ENCODE measurements around the gene BCL2. TPM values are rescaled to one million over a fixed set of nuclear protein-coding genes. Genes with fewer than 3 reads are reported as not detected.

BCL2 gene
- total and polyA plus RNA-seq, 4 donors, result 2.6 to 25.4 (median 14.0) TPM

DNA sequence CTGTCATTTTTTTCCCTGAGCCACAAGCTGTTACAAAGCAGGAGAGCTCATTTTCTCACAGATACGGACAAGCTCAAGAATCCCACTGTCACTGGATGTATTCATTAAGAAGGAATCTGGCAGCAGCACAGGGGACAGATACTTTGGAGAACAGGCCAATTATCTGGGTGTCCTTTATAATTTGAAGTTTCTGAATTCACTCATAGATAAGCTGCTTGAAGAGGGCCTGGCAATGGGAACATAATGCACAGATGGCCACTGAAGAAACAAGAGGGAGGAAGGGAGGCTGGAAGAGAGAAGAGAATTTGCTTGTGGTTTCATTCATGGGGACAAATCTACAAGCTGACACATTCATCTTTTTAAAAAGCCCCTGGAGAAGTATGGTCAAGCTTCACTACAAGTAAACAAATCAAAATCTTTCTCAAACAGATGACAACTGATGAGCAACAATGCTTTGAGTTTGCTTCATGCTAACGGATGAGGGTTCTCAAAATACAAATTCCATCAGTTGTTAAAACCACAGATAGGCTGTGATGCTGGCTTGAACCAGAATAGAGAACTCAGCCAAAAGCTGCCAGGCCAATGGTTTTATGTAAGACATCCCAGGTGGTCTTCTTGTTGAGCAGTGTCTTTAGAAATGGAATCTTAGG is 11.9 kb downstream of the BCL2 start:
- Histone ChIP-seq H3K27ac (ENCODE audit: low read depth in 1 of 2, low read length in 2 of 2) (no peak overlapping the region), H3K36me3 (ENCODE audit: control insufficient read depth in 1 of 2, insufficient read depth in 2 of 2, low read length in 1 of 2) (no peaks in the 10 kb centered on the region), H3K27me3 (ENCODE audit: control insufficient read depth in 1 of 2, insufficient read depth in 2 of 2, low read length in 1 of 2) (no peaks in the 10 kb centered on the region), H3K9me3 (ENCODE audit: control insufficient read depth, low read length) (no peaks in the 10 kb centered on the region), H3K4me3 (ENCODE audit: low read length in 2 of 2) (no peak overlapping the region), H3K4me1 (ENCODE audit: control insufficient read depth in 1 of 2, insufficient read depth in 2 of 2, low read length in 2 of 2) (peaks cover 0 to 3% of the 10 kb centered on the region in 2 donors)
- intact Hi-C loops (cut with DNase I), result no loop called here
- DNase-seq, result no peak
- 72 to 73% methylated on average over 2 of the region's 2 CpGs for WGBS, 2 donors
- no peak for ATAC-seq (ENCODE audit: low FRiP score)

DNA sequence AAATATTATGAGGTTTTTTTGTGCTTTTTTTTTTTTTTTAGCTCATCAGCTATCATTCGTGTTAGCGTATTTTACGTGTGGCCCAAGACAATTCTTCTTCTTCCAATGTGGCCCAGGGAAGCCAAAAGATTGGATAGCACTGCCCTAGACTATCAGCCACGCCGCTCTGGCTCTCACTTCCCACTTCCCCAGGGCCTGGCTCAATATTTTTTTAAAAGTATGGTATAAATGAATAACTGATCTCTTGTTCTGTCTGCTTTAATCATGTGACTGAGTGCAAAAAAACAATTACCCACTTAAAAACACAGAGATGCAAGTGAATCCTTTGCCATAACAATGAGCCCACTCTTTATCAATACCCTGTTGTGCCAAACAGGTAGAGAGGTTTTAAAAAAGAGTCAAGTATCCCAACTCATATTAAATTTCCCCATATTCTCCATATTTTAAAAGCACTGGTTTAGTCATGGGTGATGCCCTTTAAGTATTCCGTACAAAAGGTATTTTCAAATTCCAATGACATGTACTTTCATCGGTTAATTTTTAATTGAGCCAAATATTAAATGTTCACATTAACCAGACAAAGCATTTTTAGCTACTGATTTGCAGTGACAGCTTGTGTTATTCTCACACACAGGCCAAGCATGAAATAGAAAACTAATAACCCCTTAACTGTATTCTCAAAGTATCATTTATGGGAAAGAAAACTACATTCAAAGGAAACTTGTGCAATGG is 12.6 kb downstream of the BCL2 start:
- peaks cover 0 to 3% of the 10 kb centered on the region in 2 donors for H3K4me1 ChIP-seq (ENCODE audit: control insufficient read depth in 1 of 2, insufficient read depth in 2 of 2, low read length in 2 of 2)
- WGBS, 2 donors, result 89 to 93% methylated on average over 7 of the region's 7 CpGs
- no peaks in the 10 kb centered on the region for H3K27me3 ChIP-seq (ENCODE audit: control insufficient read depth in 1 of 2, insufficient read depth in 2 of 2, low read length in 1 of 2)
- no peaks in the 10 kb centered on the region for H3K9me3 ChIP-seq (ENCODE audit: control insufficient read depth, low read length)
- ATAC-seq (ENCODE audit: low FRiP score) (no peak), DNase-seq (no peak)
- H3K36me3 ChIP-seq (ENCODE audit: control insufficient read depth in 1 of 2, insufficient read depth in 2 of 2, low read length in 1 of 2), result no peaks in the 10 kb centered on the region
- intact Hi-C loops (cut with DNase I), result no loop called here
- no peak overlapping the region for H3K4me3 ChIP-seq (ENCODE audit: low read length in 2 of 2)
- no peak overlapping the region for H3K27ac ChIP-seq (ENCODE audit: low read depth in 1 of 2, low read length in 2 of 2)

DNA sequence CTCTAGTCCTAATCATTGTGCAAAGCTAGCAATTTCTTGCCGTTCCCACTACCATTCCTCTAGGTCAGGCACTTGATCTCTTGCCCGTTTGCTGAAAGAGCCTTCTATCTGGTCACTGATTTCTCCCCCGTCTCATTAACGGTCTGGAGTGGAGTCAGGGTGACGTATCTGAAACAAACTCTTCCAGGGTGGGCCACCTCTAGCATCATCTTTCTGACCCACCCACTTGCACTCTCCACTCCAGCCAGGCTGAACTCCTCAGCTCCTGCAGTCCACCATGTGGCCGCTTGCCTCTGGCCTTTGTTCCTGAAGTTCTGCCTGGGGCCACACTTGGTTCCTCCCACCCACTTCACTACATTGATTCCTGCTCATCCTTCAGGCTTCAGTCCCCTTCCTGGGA is 13.3 kb downstream of the BCL2 start:
- H3K27ac ChIP-seq (ENCODE audit: low read depth in 1 of 2, low read length in 2 of 2), result no peak overlapping the region
- H3K4me3 ChIP-seq (ENCODE audit: low read length in 2 of 2), result no peak overlapping the region
- H3K27me3 ChIP-seq (ENCODE audit: control insufficient read depth in 1 of 2, insufficient read depth in 2 of 2, low read length in 1 of 2), result no peaks in the 10 kb centered on the region
- no peaks in the 10 kb centered on the region for H3K36me3 ChIP-seq (ENCODE audit: control insufficient read depth in 1 of 2, insufficient read depth in 2 of 2, low read length in 1 of 2)
- 92 to 93% methylated on average over 6 of the region's 6 CpGs for WGBS, 2 donors
- DNase-seq (no peak), ATAC-seq (ENCODE audit: low FRiP score) (no peak)
- H3K9me3 ChIP-seq (ENCODE audit: control insufficient read depth, low read length), result no peaks in the 10 kb centered on the region
- intact Hi-C loops (cut with DNase I), result no loop called here
- peaks cover 0 to 3% of the 10 kb centered on the region in 2 donors for H3K4me1 ChIP-seq (ENCODE audit: control insufficient read depth in 1 of 2, insufficient read depth in 2 of 2, low read length in 2 of 2)

DNA sequence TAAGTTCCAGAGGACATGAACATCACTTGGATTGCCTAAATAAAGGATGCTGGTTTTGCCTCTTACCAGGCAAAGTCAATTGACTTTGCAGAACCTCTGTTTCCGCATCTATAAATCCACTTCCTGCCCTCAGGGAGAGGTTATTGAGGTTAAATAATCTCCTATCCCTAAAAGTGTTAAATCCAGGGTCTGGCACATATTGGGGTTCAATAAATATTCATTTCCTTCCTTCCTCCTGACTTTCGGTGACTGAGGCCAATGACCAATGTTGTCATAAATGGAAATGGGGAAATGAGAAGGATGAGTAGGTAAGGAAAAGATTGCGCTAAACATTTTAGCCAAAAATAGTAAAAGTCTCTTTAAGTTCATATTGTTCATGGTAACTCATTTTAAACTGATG is 16.0 kb downstream of the BCL2 start:
- 92 to 94% methylated on average over 3 of the region's 3 CpGs for WGBS, 2 donors
- intact Hi-C loops (cut with DNase I), result no loop called here

DNA sequence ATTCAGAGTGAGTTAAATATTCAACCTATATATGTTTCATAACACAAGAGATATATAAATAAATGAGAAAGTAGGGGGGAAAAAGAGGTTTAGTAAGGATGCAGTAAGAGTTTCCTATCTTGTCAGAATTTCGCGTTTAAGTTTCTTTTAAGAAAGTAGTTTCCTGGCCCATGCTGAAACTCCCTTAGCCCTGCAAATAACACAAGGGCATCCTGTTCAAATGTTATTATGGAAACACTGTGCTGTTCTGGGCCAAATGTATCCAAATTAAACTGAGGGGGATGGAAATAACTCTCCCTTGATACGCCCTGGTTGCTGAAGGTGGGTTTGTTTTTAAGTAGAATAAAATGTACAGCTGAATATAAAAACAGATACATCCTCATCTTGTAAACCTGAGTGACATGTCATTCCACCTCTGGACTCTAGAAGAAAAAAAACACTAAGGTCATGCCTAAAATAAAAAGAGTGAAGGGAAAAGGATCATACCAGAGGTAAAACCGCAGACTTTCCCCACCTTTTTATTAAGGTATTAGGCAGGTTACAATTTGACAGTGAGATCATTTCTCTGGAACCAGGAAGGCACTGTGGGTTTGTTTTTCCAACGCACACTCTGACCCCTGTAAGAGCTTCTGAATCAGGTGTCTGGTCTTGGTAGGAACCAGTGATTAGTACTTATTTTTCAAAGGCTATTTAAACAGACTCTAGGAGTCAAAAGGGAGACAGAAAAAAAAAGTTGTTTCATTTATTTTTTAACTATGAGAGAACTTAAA is 16.7 kb downstream of the BCL2 start:
- intact Hi-C loops (cut with DNase I), result no loop called here
- H3K4me3 ChIP-seq (ENCODE audit: low read length in 2 of 2), result no peak overlapping the region
- no peaks in the 10 kb centered on the region for H3K36me3 ChIP-seq (ENCODE audit: control insufficient read depth in 1 of 2, insufficient read depth in 2 of 2, low read length in 1 of 2)
- no peaks in the 10 kb centered on the region for H3K27me3 ChIP-seq (ENCODE audit: control insufficient read depth in 1 of 2, insufficient read depth in 2 of 2, low read length in 1 of 2)
- no peak overlapping the region for H3K27ac ChIP-seq (ENCODE audit: low read depth in 1 of 2, low read length in 2 of 2)
- no peaks in the 10 kb centered on the region for H3K9me3 ChIP-seq (ENCODE audit: control insufficient read depth, low read length)
- ATAC-seq (ENCODE audit: low FRiP score), result no peak
- no peaks in the 10 kb centered on the region for H3K4me1 ChIP-seq (ENCODE audit: control insufficient read depth in 1 of 2, insufficient read depth in 2 of 2, low read length in 2 of 2)
- no peak for DNase-seq
- 49 to 54% methylated on average over 5 of the region's 5 CpGs for WGBS, 2 donors

More for the DNA sequence above, 16.0 kb downstream of the BCL2 start:
- ATAC-seq (ENCODE audit: low FRiP score) (no peak), DNase-seq (no peak)
- no peaks in the 10 kb centered on the region for H3K36me3 ChIP-seq (ENCODE audit: control insufficient read depth in 1 of 2, insufficient read depth in 2 of 2, low read length in 1 of 2)
- H3K9me3 ChIP-seq (ENCODE audit: control insufficient read depth, low read length), result no peaks in the 10 kb centered on the region
- no peaks in the 10 kb centered on the region for H3K4me1 ChIP-seq (ENCODE audit: control insufficient read depth in 1 of 2, insufficient read depth in 2 of 2, low read length in 2 of 2)
- no peaks in the 10 kb centered on the region for H3K27me3 ChIP-seq (ENCODE audit: control insufficient read depth in 1 of 2, insufficient read depth in 2 of 2, low read length in 1 of 2)
- no peak overlapping the region for H3K27ac ChIP-seq (ENCODE audit: low read depth in 1 of 2, low read length in 2 of 2)
- no peak overlapping the region for H3K4me3 ChIP-seq (ENCODE audit: low read length in 2 of 2)

DNA sequence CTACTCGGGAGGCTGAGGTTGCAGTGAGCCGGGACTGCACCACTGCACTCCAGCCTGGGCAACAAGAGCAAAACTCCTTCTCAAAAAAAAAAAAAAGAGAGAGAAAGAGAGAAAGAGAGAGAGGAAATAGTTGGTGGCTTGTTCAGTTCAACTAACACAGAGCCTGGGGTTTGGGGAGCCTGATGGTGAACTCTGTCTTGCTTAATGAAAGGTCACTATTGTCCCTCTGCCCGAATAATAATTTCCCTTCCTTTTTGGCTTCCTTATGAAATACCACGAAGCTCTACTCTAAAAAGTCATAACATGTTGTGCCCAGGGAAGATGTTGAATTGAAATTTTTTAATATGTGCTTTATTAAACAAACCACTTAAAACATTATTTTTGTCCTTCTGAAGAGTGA is 17.3 kb downstream of the BCL2 start:
- H3K36me3 ChIP-seq (ENCODE audit: control insufficient read depth in 1 of 2, insufficient read depth in 2 of 2, low read length in 1 of 2), result no peaks in the 10 kb centered on the region
- H3K27me3 ChIP-seq (ENCODE audit: control insufficient read depth in 1 of 2, insufficient read depth in 2 of 2, low read length in 1 of 2), result no peaks in the 10 kb centered on the region
- H3K27ac ChIP-seq (ENCODE audit: low read depth in 1 of 2, low read length in 2 of 2), result no peak overlapping the region
- peaks cover 0 to 1% of the 10 kb centered on the region in 2 donors for H3K4me1 ChIP-seq (ENCODE audit: control insufficient read depth in 1 of 2, insufficient read depth in 2 of 2, low read length in 2 of 2)
- DNase-seq (no peak), ATAC-seq (ENCODE audit: low FRiP score) (no peak)
- no peaks in the 10 kb centered on the region for H3K9me3 ChIP-seq (ENCODE audit: control insufficient read depth, low read length)
- intact Hi-C loops (cut with DNase I), result no loop called here
- 18 to 23% methylated on average over 4 of the region's 4 CpGs for WGBS, 2 donors
- H3K4me3 ChIP-seq (ENCODE audit: low read length in 2 of 2), result no peak overlapping the region

DNA sequence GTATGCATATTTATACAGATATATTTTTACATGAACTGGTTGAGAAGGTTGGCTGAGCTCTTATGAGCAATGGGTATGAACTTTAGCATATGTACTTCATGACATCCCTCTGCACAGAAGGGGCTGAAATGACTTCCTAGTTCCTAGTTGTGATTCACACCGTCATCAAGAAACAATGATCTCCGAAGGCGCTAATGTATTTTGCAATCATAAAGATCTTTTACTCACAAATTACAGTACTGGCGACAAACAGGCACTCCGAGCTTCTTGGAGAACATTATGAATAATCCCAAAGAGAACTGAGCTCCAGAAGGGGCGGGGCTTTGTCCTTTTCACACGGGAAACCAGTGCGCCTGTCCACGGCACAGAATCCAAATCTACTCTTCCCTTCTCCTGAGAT is 18.1 kb downstream of the BCL2 start:
- WGBS, 2 donors, result 78 to 80% methylated on average over 9 of the region's 9 CpGs
- peak; percentile 52 for ATAC-seq (ENCODE audit: low FRiP score)
- Histone ChIP-seq H3K4me1 (ENCODE audit: control insufficient read depth in 1 of 2, insufficient read depth in 2 of 2, low read length in 2 of 2) (peaks cover 0 to 1% of the 10 kb centered on the region in 2 donors), H3K27ac (ENCODE audit: low read depth in 1 of 2, low read length in 2 of 2) (no peak overlapping the region), H3K4me3 (ENCODE audit: low read length in 2 of 2) (no peak overlapping the region), H3K36me3 (ENCODE audit: control insufficient read depth in 1 of 2, insufficient read depth in 2 of 2, low read length in 1 of 2) (no peaks in the 10 kb centered on the region), H3K9me3 (ENCODE audit: control insufficient read depth, low read length) (no peaks in the 10 kb centered on the region), H3K27me3 (ENCODE audit: control insufficient read depth in 1 of 2, insufficient read depth in 2 of 2, low read length in 1 of 2) (no peaks in the 10 kb centered on the region)
- DNase-seq, result no peak
- intact Hi-C loops (cut with DNase I), result no loop called here

DNA sequence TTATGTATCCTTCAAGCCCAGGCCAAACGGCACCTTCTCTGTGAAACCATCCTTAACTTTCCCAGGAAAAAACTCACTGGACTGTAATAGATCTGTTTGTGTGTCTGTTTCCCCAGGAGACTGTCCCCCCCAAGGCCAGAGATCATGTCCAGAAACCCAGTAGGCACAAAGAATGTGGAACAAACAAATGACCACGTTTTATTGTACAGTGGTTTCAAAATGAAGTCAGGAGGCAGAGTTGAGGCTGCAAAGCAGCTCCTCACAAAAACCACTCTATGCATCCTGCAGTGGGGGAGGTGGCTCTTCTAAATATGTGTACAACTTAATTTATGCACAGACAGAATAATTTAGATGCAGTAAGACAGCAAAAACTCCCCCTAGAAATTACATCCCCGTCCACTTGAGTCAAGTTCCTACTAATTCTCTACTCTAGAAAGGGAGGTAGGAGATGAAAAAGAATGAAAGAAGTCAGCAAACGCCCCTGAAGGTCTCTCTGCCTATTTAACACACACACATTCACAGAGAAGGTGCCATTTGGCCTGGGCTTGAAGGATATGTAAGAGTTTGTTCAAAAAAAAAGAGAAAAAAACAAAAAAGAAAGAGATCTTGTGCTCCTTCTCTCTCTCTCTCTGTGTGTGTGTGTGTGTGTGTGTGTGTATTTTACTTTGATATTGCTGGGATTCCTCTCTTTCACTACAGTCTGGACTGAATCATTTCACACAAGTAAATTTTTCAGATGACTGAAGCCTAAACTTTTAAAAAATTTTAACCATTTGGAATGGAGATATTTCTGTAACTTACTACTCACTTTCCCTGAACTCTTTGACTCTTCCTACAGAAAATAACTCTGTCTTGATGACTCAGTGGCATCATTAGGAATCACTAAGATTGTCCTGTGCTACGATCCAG is 19.5 kb downstream of the BCL2 start:
- 68% methylated on average over 5 of the region's 5 CpGs for WGBS, 2 donors
- no peak overlapping the region for H3K27ac ChIP-seq (ENCODE audit: low read depth in 1 of 2, low read length in 2 of 2)
- H3K27me3 ChIP-seq (ENCODE audit: control insufficient read depth in 1 of 2, insufficient read depth in 2 of 2, low read length in 1 of 2), result no peaks in the 10 kb centered on the region
- H3K9me3 ChIP-seq (ENCODE audit: control insufficient read depth, low read length), result no peaks in the 10 kb centered on the region
- H3K36me3 ChIP-seq (ENCODE audit: control insufficient read depth in 1 of 2, insufficient read depth in 2 of 2, low read length in 1 of 2), result no peaks in the 10 kb centered on the region
- intact Hi-C loops (cut with DNase I), result no loop called here
- no peak for DNase-seq
- H3K4me3 ChIP-seq (ENCODE audit: low read length in 2 of 2), result no peak overlapping the region
- peaks cover 0 to 1% of the 10 kb centered on the region in 2 donors for H3K4me1 ChIP-seq (ENCODE audit: control insufficient read depth in 1 of 2, insufficient read depth in 2 of 2, low read length in 2 of 2)
- ATAC-seq (ENCODE audit: low FRiP score), result no peak

Measured in aorta (tissue), 5 donors.